CD4-positive, alpha-beta T cell treated with Interleukin-15 for 4 hours (primary cell): Measurements from ENCODE around the gene PALS1.

Experiments
- DNase-seq: peaks from one replicate; pipeline ENCODE4 v3.0.0-alpha.2; 2020; ENCODE audit warnings: low spot score

Gene PALS1

DNA sequence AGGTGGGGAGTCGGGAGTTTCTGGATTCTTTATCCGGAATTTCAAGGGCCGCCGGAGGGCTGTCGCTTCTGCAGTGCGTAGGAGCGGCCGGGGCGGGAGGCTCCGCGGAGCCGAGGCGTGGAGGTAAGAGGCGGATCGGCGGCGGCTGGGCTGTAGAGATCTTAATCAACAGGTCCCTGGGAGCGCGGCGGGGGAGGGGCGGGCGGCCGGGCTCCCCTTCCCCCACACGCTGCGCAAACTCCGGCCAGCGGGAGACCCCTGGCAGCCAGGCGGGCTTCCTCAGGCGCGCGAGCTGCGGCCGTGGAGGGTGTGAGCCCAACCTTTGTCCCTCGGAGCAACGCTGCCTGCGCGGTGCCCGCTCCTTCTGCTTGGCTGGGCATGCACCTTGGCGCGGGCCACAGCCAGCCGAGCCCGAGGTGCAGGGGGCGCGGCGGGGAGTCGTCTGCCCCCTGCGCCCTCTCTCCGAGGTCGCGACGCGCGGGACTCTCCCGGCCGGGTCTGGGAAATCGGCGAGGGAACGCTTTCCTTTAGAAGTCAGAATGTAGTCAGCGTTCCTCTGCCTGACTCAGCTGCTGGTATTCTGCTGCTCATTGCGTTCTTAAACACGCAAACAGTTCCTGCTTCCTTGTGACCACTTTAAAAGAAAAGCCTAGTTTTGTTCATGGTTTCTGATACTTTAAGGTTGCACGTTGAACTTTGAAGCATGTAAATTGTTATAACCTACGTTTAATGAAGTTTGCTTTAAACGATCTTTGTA is at the start of gene PALS1:
Gene PALS1 (plus strand): TSS at position 25 of the 757 bp plus-strand sequence. CDS start 37,736 bp downstream, outside the sequence.
- DNase-seq = peak; percentile 24

DNA sequence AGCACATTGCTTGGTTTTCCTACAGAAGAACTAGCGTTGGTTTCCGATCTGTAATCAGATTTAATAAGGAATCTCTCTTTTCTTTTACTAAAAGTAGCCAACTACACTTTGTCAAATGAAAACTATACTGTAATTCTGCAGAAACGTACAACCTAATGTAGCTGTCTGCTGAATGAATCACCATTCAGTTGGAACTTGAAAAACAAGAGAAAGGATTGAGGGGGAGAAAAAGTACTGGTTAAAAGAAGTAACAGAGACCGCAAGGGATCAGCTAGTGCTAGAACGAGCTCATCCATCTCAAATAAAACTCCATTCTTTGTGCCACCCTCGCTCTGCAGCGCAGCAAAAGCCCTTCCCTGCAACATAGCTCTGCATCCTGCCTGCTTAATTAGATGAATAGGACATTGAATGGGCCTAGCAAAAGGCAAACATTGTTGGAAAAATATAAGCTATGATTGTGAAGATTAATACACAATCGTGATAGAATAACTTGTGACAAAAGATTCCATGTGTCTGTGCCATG is 49.4 kb upstream of the PALS1 start:
- no peak for DNase-seq

DNA sequence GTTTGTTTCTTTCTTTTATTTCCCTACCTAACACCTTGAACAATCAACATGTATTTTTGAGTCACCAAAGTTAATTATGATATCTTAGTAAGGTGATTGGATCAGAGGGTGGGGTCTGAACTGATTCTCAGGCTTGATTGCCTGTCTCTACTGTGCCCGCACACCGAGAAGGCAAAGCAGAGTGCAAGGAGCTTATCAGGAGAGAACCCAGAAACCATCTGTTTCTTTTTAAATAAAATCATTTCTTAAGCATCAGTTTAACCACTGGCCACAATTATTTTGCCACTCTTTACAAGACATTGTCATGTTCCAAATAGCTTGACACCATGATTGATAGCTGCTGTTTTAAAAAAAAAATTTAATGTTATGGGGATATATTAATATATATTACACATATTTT is 48.9 kb upstream of the PALS1 start:
- no peak for DNase-seq

DNA sequence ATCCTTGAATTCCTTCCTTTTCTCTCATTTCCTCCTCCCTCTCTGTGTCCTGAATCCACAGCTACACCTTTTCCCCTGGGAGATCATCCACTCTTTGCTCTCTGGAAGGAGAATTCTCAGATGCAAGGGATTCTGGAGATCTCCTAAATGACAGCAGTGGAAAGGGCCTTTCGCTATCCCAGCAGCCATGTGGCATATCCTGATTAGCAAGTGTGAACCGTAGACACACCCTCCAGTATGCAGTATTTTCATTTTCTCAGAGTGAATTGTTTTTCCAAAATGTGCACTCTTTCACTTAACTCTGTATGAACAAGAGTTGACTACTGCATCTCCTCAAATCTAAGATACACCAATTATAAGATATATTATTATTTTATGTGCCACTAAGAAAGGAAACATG is 46.0 kb upstream of the PALS1 start:
- DNase-seq = no peak

DNA sequence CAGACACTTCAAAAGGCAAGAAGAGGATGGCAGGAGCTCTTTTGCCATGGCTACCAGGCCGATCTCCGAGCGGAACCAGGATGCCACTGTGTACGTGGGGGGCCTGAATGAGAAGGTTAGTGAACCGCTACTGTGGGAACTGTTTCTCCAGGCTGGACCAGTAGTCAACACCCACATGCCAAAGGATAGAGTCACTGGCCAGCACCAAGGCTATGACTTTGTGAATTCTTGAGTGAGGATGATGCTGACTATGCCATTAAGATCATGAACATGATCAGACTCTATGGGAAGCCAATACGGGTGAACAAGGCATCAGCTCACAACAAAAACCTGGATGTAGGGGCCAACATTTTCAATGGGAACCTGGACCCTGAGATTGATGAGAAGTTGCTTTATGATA is 42.2 kb upstream of the PALS1 start:
- no peak for DNase-seq

DNA sequence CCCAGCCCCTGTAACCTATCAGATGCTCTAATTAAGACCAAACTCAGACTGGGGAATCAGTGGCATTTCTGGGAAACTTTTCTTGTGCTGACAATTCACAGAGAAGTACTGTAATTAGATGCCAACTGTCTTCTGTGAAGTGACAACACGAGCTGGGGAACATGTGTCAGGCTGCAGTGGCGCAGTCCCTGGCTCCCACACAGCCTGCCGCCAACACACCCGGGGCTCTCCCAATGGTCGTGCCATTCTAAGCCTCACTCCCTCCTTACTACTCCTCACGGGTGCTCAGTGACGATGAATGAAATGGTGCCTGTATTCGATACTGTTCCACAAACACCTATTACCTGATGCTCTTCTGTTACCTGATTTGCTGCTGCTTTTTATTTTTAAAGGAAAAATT is 33.4 kb upstream of the PALS1 start:
- DNase-seq = no peak

DNA sequence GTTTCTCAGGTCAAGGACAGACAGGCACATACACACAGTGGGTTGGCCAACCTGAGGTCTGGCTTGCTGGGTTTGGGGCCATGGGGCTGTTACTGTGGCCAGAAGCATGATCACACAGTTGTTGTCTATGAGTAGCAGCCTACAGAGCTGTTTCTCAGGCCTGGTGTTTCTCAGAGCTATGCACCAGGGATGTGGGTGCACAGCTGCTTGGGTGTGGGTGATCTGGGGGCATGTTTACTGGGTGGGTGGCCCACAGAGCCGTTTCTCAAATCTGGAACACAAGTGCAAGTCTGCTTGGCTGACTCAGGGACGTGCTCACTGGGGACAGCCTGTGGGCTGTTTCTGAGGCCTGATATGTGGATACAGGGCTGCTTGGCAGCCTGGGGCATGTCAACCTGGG is 23.1 kb upstream of the PALS1 start:
- DNase-seq = no peak

DNA sequence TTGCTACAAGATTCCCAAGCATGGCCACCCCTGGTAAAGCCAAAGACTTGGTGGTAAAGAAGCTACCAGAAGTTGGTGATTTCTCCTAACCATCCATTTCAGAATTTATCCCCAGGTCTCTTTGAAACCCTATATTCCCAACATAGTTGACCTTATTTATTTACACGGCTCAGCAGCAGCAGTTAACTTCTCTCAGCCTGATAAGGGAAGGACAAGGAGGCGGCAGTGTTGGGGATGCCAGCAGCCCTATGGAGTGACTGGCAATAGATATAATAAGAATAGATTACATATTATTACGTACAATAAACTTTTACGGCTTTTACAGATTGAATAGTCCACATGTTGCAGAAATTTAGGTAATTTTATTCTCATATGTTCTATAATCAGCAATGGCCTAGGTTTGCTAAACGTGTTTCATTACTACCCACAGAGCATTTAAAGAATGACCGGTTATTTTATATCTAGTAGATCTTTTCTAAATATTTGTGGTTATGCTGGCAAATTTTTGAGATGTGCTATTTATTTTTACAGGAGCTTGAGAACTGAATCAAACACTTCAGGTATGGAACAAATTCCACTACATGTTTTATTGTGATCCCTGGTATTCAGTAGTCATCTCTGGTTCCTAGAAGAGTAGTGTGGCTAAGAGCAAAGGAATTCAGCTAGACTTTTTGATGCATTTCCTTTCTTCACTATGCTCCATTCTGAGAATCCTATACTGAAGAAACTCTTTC is 19.8 kb upstream of the PALS1 start:
- no peak for DNase-seq

DNA sequence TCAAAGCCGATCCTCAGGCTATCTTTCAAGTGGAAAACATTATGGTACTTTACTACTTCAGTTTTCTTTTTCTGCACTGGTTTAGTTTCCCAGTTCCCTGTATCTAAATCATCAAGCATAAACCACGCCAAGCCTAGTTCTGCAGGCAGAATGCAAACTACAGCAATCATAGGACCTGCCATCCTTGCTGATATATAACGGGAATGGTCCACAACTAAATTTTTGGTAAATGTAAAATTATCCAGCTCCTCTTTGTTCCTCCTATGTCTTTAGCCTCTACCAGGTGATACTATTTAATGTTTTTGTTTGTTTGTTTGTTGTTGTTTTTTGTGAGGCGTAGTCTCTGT is 19.3 kb upstream of the PALS1 start:
- no peak for DNase-seq

DNA sequence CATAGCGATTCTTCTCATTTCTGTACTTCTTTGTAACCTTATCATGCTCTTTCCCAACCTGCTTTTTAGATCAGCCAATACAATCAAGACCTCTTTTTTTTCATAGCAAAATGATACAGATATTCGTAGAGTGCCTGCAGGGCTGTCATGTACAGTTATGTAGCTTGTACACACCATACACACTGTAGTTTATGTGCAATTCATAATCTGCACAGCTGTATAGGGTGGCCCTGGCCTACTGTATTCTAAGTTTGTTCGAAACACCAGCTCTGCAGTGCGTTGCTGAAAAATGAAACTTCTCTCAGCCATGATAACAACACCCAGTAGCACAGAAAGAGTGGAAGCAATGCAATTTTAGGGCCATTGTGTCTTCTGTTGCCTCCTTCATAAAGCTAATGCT is 15.7 kb upstream of the PALS1 start:
- no peak for DNase-seq

DNA sequence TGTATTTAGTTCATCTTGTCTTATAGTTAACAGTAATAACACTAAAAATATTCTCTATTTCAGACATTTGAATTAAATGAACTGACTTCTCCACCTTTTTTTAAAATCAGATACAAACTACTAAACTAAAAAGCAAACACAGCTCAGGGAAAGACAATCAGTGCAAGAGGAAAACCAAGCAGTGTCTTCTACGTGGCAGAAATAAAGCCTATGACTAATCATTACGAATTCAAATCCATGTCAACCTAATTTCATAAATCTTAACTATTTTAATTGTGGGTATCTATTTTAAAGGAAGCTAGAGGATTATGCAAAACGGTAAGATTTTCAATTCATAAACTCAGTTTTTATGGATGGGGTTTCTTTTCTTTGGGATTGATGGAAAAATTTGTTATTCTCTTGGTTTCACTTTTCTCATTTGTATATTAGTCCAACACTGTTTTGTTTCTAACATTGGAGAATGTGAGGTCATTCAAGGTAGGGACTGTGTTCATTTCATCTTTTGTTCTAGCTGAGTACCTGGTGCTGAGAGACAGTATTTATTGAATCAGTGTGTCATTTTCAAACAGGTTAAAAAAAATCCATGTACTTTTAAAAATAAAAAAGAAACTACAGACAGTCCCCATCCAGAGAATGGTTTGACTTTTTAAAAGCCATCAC is 12.8 kb upstream of the PALS1 start:
- no peak for DNase-seq

DNA sequence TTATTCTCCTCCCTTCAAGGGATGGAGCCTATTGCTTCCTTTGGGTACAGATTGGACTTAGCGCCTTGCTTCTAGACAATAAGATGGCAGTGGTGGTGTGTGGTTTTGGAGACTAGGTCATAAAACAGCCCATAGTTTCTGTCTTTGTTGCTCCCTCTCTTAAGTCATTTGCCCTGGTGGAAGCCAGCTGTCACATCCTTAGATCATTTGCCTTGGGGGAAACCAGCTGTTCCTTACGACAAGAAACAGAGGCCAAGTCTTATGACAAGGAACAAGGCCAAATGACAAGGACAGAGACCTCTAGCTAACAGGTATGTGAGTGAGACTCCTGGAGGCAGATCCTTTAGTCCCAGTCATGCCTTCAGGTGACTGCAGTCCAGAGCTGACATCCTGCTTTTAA is 9.2 kb upstream of the PALS1 start:
- no peak for DNase-seq

DNA sequence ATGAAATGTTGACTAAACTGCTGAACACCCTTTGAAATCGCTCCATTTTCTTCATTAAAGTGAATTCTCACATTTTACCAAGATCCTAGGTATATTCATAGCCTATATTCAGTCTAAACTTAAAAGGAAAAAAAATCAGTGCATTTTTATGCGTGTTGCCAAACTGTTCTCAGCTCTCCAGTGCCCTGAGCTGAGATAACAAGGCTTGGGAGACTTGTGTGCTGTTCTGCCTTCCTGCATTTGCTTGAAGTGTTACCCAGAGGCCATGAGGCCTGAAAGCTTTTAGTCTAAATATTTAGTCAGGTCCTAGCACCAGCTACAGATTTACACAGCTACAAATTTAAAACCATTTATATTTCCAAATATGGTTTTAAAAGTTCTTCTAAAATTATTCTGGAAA is 8.6 kb upstream of the PALS1 start:
- no peak for DNase-seq

DNA sequence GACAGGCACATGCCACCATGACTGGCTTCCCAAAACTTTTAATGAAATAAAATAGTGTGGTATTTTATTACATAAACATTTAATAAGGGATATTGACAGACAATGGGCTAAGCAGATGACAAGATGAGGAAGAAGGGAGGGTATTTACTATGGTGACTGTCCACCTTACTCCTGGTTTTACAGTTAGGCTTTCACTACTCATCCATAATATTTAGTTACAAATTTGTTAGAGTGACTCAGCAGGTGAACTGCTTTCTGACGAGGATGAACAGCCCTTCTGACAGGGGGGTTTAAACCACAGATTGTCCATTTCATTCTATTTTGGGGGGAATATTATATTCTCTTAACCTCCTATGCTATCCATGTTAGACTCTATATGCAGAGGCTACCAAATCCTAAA is 3.6 kb upstream of the PALS1 start:
- DNase-seq = no peak

DNA sequence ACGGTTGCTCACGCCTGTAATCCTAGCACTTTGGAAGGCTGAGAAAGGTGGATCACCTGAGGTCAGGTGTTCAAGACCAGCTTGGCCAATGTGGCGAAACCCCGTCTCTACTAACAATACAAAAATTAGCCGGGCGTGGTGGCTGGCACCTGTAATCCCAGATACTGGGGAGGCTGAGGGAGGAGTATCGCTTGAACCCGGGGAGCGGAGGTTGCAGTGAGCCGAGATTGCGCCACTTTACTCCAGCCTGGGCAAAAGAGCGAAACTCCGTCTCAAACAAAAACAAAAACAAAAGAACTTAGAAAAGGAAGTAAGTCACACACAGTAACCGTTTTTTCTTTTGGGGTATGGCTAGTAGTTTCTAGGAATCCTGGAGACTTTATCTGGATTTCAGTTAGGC is 1.7 kb upstream of the PALS1 start:
- DNase-seq = no peak

DNA sequence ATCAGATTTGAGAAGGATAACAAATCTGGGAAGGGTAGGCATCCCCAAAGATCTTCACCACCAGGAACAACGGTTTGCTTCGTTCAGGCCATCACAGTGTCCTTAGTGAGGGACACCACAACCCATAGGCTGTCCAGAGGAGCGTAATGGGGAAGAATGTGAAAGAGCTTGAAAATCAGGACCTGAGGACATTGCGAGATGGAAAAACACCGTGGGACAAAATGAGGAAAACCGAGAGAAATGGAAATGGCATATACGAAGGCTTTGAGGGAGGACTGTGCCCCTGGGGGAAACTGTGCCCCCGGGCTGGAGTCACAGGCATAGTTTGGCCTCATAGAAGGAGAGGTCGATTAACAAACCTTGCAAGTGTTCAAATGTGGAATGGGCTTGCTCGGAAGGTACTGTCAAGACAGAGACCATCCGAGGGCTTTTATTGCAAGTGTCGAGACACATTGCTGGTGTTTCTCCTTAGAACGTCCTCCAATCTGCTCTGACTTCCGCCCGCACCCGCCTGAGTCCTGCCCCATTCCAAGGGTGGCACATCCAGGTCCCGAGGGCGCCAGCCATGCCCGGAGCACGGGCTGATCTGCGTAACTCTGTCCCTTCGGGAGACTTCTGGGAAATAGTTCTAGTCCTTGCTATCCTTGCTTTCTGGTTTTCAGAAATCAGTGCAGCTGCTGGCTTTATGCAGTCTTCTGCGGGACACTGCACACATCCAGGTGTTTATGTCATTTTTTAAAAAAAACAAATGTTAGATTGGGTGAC is 885 bp upstream of the PALS1 start:
- DNase-seq = peak; percentile 10

DNA sequence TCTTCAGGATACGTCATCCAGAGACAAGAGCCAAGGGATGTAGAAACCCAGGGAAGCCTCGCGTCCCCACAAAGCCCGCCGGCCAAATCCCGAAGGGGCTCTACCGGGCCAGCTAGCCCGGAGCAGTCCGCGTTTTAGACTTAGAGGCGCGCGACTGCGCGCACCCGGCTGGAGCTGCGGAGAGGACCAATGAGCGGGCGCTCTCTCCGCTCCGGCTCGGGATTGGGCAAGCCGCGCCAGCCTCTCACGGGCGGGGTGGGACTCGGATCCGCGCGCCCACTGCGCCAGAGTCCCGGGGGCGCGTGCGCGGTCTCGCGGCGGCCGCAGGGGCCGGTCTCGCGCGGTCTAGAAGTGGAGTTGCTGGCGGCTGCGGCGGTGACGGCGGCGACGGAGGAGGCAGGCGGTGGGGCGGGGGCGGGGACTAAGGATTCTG is 241 bp upstream of the PALS1 start:
- DNase-seq = peak; percentile 90

DNA sequence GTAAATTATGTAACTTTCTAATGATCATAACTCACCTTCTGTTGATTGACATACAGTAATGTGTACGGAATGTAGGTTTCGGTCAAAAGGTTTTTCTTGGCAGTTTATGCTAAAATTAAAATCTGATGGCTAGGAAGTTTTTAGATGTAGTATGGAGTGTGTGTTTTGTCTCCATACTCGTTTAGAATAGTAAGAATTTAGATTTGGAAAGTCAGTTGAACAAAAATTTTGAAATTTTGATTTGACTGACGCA is 859 bp downstream of the PALS1 start:
- DNase-seq = no peak

DNA sequence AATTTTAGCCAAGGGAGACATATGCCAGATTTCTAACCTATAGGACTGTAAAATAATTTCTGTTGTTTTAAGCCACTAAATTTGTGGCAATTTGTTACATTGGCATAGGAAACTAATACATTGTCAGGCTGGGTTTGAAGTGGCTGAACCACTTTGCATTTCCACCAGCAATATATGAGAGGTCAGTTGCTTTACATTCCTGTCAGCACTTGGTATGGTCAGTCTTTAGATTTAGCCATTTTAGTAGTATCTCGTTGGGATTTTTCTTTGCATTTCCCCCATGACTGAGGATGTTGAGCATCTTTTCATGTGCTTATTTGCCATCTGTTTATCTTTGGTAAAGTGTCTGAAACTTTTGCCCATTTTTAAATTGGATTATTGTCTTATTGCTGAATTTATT is 3.9 kb downstream of the PALS1 start:
- no peak for DNase-seq

DNA sequence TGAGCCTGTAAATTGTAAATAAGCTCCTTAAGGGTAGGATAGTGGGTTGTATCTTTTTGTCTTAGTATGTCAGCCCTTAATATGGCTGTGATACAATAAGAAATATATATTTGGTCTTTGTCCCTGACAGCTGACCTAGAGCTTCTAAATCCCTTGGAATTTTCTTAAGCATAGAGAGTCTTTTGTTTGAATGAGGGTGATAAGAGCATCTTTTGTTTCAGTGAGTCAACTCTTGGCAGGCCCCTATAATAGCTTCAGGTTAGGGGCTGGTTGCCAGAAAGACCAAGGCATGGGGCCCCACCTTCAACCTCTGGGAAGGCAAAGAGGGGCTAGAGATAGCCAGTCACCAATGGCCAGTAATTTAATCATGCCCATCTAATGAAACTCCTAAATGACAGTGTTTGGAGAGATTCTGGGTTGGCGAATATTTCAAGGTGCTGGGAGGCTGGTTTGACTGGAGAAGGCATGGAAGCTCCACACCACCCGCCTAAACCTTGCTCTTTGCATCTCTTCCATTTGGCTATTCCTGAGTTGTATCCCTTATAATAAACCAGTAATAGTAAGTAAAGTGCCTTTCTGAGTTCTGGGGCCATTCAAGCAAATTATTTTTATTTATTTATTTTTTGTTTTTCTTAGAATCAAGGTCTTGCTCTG is 10.5 kb downstream of the PALS1 start:
- DNase-seq = no peak

DNA sequence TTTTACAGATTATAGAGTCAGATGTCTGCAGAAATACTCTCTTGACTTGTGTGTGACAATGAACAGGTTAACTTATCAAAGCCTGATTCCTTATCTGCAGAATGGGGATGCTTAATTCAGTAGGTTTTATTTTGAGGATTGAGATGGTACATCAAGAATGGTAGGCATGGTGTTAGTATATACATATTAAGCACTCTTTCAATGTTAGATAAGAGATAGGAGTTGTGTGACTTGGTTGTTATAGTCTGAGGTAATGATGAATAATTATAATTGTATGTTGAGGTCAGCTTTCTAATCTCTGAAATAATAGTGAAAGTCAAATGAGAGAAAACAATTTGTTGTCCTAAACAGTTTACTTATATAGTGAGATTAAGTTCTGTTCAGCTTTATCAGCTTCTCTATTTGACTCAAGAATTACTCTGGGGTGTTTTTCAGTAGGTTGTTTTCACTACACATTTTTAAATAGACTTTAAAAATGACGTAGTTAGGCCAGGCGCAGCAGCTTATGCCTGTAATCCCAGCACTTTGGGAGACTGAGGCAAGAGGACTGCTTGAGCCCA is 11.9 kb downstream of the PALS1 start:
- no peak for DNase-seq

DNA sequence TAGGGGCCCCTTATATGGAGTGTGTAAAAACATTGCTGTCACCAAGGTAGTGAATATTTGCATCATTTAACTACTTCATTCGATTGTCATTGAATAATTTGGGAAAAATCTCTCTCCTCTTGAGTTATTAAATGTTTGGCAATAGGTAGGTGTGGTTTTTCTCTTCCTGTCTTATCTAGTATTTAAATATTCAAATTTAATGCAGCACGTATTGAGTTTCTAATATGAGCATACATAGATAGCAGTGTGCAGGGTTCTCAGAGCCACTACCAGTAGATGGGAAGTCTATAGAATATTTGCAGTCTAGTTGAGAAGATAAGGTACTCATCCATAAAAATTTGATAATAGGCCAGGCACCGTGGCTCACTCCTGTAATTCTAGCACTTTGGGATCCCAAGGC is 16.7 kb downstream of the PALS1 start:
- DNase-seq = no peak
